ENCODE measurements around the gene PEX3.
A peak's percentile ranks its signal among the peaks of the same experiment; 100 is the strongest.
"Not testable (repeated sequence)": the region's sequence is repeated elsewhere in the genome, so short reads cannot be mapped to it uniquely, and the experiment has no call there.

The PEX3 gene

GRCh38 chr6:143447865-143448264 is 2.7 kb upstream of the PEX3 start:
- DNase-seq (ENCODE audit: low spot score): not testable (repeated sequence)

GRCh38 chr6:143449082-143449713 is 1.4 kb upstream of the PEX3 start:
- no peak for DNase-seq (ENCODE audit: low spot score)

DNA sequence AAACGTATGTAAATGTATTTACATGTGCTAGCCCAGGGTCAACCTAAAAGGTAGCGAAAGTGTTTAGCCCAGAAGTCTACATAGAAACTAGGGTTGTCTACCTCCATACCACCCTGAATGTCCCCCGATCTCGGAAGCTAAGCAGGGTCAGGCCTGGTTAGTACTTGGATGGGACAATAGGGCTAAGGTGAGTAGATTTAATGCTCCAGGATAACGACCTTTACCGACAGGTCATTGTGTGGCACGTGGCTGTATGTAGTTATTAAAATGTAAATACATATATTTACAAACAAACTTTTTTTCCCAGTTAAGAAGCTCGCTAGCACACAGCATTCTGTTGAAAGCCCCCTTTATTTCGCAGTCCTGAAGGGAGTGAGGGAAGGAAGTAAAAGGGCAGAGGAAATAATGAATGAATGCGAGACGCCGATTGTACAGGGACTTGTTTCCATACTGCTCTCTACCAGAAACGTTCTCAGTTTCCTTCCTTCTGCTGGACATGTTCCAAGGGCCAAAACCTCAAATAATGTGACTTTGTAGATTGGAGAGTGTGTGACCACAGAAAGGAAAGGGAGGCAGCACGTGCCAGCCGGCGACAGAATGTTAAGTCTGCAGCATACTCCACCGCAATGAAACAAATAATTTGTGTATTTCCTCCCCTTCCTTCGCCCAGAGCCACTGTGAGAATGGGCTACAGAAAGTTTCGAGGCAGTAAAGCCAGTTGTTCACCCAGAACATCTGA is 722 bp upstream of the PEX3 start:
- DNase-seq (ENCODE audit: low spot score): peak; percentile 8

DNA sequence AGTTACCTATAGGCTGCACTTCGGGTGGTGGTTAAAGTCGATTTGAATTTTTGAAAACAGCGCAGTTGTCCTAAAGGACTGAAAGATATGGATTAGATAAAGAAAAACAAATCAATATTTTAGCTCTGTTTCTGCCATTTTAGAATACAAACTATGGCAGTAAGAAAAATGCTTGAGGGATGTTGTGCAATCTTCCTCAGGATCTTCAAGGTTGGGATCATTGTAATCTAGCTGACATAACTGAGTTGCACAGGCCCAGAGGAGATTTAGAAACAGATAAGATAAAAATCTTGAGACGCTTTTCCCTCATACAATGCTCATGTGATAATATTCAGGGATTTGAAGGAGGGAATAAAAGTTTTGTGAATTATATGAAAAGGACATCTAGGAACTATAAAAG is 926 bp downstream of the PEX3 start:
- no peak for DNase-seq (ENCODE audit: low spot score)

GRCh38 chr6:143457563-143458359 is 7.2 kb downstream of the PEX3 start:
- DNase-seq (ENCODE audit: low spot score): peak; percentile 14

DNA sequence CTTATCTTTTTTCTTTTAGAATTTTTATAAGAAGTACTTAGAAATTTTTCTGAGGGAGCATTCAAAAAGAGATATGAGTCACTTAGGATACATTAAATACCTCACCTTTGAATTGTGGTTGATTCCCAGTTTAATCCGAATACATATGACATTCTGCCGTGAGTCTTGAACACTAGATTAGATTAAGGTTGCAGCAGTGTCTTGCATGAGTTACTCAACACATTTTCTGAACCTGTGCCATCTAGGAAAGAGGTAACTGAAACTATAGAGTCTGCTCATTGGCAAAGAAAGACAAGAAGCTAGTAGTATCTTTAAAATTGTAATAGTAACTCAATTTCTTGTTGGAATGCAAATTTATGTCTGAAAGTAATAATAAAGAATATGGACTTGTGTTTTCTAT is 14.9 kb downstream of the PEX3 start:
- DNase-seq (ENCODE audit: low spot score): no peak

GRCh38 chr6:143468026-143468425 is 17.4 kb downstream of the PEX3 start:
- DNase-seq (ENCODE audit: low spot score): no peak

DNA sequence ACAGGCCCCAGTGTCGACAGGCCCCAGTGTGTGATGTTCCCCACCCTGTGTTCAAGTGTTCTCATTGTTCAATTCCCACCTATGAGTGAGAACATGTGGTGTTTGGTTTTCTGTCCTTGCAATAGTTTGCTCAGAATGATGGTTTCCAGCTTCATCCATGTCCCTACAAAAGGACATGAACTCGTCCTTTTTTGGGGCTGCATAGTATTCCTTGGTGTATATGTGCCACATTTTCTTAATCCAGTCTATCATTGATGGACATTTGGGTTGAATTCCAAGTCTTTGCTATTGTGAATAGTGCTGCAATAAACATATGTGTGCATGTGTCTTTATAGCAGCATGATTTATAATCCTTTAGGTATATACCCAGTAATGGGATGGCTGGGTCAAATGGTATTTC is 18.2 kb downstream of the PEX3 start:
- DNase-seq (ENCODE audit: low spot score): not testable (repeated sequence)

DNA sequence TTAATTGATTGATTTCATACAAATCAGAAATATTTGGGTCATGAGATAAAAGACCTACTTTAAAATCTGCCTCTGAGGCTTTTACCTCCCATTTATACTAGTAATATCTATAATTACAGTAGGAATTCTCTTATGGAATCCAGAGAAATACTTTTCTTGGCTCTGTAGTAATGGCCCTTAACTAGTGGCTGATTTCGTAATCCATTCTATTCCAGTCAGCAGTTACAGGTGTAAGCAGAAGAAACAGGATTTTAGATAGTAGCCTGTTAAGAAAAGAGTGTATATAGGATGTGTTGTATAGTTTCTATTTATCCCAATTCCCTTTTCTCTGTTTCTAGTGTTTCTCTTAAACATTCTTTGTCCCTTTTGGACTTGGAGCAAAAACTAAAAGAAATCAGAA is 21.2 kb downstream of the PEX3 start:
- DNase-seq (ENCODE audit: low spot score): no peak

GRCh38 chr6:143476545-143476944 is 25.9 kb downstream of the PEX3 start:
- no peak for DNase-seq (ENCODE audit: low spot score)

DNA sequence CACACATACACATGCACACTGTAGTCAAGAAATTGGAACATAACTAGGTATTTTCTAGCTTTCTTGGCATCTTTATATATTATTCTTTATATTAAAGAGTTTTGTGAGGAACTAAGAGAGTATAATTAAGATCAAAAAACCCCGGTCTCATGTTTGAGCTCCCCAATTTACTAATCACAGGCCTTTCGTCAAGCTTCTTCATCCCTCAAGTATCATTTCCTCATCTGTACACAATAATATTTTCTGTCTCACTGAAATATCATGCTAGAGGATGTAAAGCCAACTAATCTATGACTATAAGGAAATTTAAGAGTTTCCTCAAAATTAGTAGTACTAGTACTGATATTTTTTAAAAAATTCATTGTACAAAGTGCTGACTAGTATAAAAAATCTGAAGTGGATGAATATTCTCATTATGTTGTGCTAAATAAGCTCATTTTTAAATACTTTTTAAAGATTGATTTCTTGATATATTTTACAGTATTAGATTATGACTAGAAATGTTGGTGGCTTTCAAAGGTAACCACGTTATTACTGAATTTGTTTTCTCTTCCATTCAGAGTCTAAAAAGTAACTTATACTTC is 28.0 kb downstream of the PEX3 start:
- no peak for DNase-seq (ENCODE audit: low spot score)

- DNase-seq (ENCODE audit: low spot score): no peak
Observed at GRCh38 chr6:143482593-143482992, 32.0 kb downstream of the PEX3 start.

DNA sequence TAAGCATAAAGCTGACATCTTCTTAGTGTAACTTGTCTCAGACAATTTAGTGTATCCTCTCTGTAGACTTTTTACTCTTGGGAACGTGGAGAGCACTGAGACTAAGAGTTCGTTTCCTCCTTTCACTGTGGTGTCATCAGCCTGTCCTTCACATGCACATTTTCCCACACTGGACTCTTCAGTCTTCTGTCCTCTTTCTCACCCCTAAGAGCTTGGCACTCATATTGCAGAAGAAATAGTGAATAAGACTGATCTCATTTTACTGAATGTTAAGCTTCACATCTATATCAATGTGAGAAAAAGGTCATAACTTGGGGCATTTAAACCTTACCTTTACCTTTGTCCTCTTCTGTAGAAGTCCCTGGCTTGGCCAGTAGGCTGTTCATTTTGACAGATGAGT is 35.4 kb downstream of the PEX3 start:
- no peak for DNase-seq (ENCODE audit: low spot score)

DNA sequence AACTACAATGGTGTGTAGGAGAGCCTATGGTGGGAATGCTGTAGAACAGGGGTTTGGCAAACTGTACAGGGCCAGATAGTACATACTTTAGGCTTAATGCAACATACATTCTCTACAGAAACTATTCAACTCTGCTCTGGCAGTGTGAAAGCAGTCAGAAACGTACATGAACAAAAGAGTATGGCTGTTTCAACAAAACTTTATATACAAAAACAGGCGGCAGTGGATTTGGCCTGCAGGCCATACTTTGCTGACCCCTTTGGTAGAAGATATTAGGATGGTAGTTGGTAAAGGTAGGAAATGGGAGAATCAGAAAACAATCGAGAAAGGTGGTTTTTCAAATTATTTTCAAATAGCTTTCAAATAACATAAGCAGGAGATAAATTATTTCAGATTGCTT is 36.1 kb downstream of the PEX3 start:
- DNase-seq (ENCODE audit: low spot score): no peak

DNA sequence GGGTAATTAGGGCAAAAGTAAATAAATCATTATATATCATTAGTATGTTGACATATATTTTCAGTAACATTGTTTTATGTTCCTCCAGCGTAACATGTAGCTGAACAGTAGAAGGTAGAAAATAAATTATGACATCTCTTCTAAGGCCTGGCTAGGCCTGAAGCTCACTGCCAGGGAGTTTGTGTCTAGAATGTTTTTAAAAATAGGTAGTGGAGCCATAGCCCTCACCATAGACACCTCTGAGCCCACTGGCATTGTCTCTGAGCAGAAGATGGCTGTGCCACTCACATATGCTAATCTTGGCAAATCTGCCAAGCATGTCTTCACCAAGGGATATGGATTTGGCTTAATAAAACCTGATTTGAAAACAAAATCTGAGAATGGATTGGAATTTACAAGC is 39.6 kb downstream of the PEX3 start:
- no peak for DNase-seq (ENCODE audit: low spot score)

DNA sequence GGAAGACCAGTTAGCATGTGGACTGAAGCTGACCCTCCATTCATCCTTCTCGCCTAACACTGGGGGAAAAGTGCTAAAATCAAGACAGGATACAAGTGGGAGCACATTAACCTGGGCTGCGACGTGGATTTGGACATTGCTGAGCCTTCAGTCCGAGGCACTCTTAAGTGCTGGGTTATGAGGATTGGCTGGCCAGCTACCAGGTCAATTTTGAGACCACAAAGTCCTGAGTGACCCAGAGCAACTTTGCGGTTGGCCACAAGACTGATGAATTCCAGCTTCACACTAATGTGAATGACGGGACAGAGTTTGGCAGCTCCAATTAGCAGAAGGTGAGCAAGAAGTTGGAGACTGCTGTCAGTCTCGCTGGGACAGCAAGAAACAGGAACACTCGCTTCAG is 40.2 kb downstream of the PEX3 start:
- no peak for DNase-seq (ENCODE audit: low spot score)

DNA sequence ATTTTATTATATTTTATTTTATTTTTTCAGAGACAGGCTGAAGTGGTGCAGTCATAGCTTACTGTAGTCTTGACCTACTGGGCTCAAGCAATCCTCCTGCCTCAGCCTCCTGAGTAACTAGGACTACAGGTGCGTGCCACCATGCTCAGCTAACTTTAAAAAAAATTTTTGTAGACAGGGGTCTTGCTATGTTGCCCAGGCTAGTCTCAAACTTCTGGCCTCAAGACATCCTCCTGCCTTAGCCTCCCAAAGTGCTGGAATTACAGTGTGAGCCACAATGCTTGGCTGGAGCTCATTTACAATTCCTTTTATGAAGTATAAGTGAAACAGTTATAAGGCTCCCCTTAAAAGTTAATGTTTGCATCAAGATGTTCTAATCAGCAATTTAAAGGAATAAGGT is 46.4 kb downstream of the PEX3 start:
- DNase-seq (ENCODE audit: low spot score): no peak

DNA sequence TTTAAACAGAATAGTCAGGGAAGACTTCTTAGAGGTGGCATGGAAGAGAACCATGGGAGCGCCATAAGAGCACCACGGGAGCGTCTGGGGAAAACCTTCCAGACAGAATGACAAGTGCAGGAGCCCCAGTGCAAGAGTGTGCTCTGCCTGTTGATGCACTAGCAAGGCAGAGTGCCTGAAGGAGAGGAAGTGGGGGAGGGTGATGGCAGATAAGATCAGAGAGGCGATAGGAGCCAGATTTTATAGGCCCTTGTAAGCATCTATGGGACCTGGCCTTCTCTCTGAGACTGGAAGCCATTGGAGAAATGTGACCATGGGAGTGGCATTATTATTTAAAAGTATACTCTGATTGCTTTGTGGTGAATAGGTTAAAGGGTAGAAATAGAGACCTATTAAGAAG is 47.8 kb downstream of the PEX3 start:
- no peak for DNase-seq (ENCODE audit: low spot score)

DNA sequence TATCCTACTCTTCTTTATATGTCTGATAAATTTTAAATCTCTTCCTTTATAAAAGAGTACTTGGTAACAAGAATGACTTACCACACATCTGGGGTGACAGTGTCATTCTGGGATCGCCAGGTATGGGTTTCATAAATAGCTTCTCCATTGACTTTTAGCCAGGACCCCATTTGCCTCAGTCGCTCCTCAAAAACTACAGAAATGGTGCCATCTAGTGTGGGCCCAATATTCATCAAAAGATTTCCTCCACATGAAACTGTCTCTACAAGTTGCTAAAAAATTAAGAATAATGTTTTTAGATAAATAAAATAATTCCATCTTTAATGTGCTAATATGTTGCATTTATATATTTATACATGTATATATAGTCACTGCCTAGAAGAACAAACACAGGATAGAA is 51.2 kb downstream of the PEX3 start:
- no peak for DNase-seq (ENCODE audit: low spot score)

DNA sequence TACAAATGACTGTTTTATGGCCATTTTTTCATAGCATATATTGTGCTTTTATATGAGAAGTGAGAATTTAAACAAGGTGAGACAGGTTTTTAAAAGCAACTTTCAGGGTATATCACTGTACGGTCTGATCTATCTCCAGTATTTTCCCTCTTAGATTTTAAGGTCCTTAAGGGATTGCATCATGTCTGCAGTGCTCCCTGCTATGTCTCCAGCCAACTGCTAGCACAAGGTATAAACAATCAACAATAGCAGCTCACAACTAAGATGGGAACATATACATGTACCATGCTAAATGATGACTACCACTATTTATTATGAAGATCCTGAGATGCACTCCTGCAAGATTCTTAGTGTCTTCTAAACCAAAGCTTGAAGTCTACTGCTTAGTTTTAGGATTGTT is 53.8 kb downstream of the PEX3 start:
- no peak for DNase-seq (ENCODE audit: low spot score)

DNA sequence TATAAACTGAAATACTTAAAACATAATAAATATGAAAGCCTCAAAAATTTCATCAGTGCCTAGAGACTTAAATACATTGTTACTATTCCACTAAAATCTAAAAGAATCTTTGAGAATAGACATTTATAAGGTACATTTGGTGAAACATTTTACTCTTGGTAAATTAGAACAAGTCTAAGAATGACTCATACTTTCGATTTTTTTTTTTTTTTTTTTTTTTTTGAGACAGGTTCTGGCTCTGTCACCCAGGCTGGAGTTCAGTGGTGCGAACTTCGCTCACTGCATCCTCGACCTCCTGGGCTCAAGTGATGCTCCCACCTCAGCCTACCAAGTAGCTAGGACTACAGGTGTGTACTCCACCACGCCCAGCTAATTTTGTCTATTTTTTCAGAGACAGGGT is 54.5 kb downstream of the PEX3 start:
- no peak for DNase-seq (ENCODE audit: low spot score)

DNA sequence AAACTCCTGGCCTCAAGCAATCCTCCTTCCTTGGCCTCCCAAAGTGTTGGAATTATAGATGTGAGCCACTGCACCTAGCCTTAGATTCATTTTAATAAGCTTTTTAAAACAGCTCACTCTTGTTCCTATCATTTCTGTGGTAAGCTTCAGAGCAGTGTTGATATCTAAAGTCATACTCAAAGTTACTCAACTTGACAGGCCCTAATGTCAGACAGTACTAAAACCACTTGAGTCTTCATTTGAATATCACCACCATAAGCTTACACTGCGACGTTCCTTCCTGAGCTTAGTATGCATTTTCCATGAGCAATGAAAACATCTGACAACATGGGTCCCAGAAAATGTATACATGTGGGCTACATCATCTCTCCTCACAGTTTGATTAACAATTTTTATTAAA is 54.9 kb downstream of the PEX3 start:
- no peak for DNase-seq (ENCODE audit: low spot score)

- no peak for DNase-seq (ENCODE audit: low spot score)
Observed at GRCh38 chr6:143506199-143506598, 55.6 kb downstream of the PEX3 start.
